ENCODE measurements around the gene DEPDC1B. TPM values are rescaled to one million over a fixed set of nuclear protein-coding genes. Genes with fewer than 3 reads are reported as not detected.

DEPDC1B gene
- total and polyA plus RNA-seq, 2 of the 8 experiments (the other 6 are each of a cell fraction or from before 2014, with no cell fraction given) = 30.8 to 67.4 TPM

DNA sequence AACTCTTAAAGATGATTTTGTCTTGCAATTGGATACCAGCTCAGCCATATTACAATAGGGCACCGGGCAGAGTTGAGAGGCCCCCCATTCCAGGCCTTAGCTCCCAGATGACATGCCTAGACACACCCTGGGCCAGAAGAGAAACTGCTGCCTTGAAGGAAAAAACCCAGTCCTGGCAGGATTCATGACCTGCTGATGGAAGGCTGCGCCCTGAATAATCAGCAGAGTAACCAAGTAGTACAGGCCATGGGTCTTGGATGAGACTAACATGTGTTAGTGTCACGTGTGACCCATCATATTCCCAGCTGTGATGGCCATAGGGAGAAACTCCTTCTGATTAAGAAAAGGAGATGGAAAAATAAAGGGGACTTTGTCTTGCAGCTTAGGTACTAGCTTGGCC, 39.0 kb upstream of the DEPDC1B start:
- no peaks in the 10 kb centered on the region for H3K36me3 ChIP-seq (ENCODE audit: control insufficient read depth in 2 of 4, insufficient read depth in 4 of 4, low read length in 3 of 4)
- H3K4me3 ChIP-seq (ENCODE audit: extremely low read depth in 1 of 4, insufficient read depth in 2 of 4, low read depth in 3 of 4, low read length in 4 of 4) = no peak overlapping the region
- H3K23ac ChIP-seq (ENCODE audit: insufficient read length) = no peak overlapping the region
- H2BK120ac ChIP-seq (replicated peaks; ENCODE audit: low read depth, low read length) = no peak overlapping the region
- 69% methylated on average over 3 of the region's 3 CpGs; no CpG with 5 or more reads in 1 of the 2 experiments for WGBS, 2 experiments (ENCODE audit: extremely low coverage in 1 of 2, insufficient coverage in 1 of 2, insufficient read length in 1 of 2, insufficient replicate concordance in 2 of 2, low coverage in 1 of 2, low lambda C conversion rate in 2 of 2, missing lambda C conversion rate in 1 of 2)
- H3K27me3 ChIP-seq (replicated peaks in 1 of 4; ENCODE audit: control insufficient read depth in 3 of 4, extremely low read depth in 1 of 4, insufficient read depth in 3 of 4, low read length in 3 of 4) = peaks cover 0 to 3% (median 2%) of the 10 kb centered on the region in 4 experiments; a peak in 1 of 7 replicates
- POLR2A ChIA-PET (ENCODE audit: partially characterized antibody) = interaction anchor here (1.7 kb wide), 1 partner anchor 10 kb away, joined by 5 read pairs; no protein-coding TSS in a partner anchor
- no peaks in the 10 kb centered on the region for H3K79me1 ChIP-seq (ENCODE audit: low read depth, low read length)
- no peak overlapping the region for H2AK5ac ChIP-seq (ENCODE audit: low read depth, low read length)
- H3K27ac ChIP-seq (ENCODE audit: low read depth, low read length) = no peak overlapping the region
- H4K5ac ChIP-seq (ENCODE audit: insufficient read length, low read depth, low read length) = no peak overlapping the region
- H2BK5ac ChIP-seq (ENCODE audit: low read depth, low read length) = no peak overlapping the region
- CTCF ChIA-PET (ENCODE audit: partially characterized antibody) = no interaction called here
- H3K4ac ChIP-seq (replicated peaks; ENCODE audit: insufficient read length, low read depth, low read length) = no peak overlapping the region
- H3K9ac ChIP-seq (replicated peaks in 1 of 4; ENCODE audit: extremely low read depth in 1 of 4, low read depth in 3 of 4, low read length in 3 of 4) = no peak overlapping the region
- H4K20me1 ChIP-seq (replicated peaks in 1 of 2; ENCODE audit: control insufficient read depth in 1 of 2, insufficient read depth in 2 of 2, low read length in 2 of 2) = no peaks in the 10 kb centered on the region
- H2BK15ac ChIP-seq (ENCODE audit: low read length) = no peak overlapping the region
- H3K4me2 ChIP-seq (ENCODE audit: insufficient read depth in 1 of 2, low read depth in 2 of 2, low read length in 2 of 2) = no peak overlapping the region
- H3K4me1 ChIP-seq (replicated peaks in 1 of 4; ENCODE audit: control insufficient read depth in 3 of 4, insufficient read depth in 4 of 4, low read length in 3 of 4) = no peaks in the 10 kb centered on the region
- DNase-seq (ENCODE audit: low read depth in 1 of 2, low spot score in 2 of 2) (no peak), FAIRE-seq (no peak)
- H2AFZ ChIP-seq (ENCODE audit: low read length) = no peak overlapping the region
- H3K18ac ChIP-seq (ENCODE audit: extremely low read depth, low read length) = no peak overlapping the region
- H4K8ac ChIP-seq (ENCODE audit: extremely low read depth, insufficient read depth, low read length) = no peak overlapping the region
- no peak overlapping the region for H3K56ac ChIP-seq (replicated peaks; ENCODE audit: insufficient read length, low read depth, low read length)
- no peak overlapping the region for H2BK12ac ChIP-seq (ENCODE audit: low read depth, low read length)
- H3K79me2 ChIP-seq (ENCODE audit: control insufficient read depth in 1 of 2, insufficient read depth in 2 of 2, low read length in 2 of 2) = no peaks in the 10 kb centered on the region
- H3K9me3 ChIP-seq (ENCODE audit: insufficient read depth in 2 of 2, low read depth in 1 of 2, low read length in 1 of 2) = no peaks in the 10 kb centered on the region
- no peak overlapping the region for H3K14ac ChIP-seq (ENCODE audit: insufficient read length)
- no peaks in the 10 kb centered on the region for H3K23me2 ChIP-seq (ENCODE audit: low read depth, low read length)
- no peak overlapping the region for H2BK20ac ChIP-seq (ENCODE audit: low read length)
- no peak overlapping the region for H4K91ac ChIP-seq (replicated peaks; ENCODE audit: insufficient read length, low read length)
- TF ChIP-seq PHF8 (conservative IDR thresholded peaks at IDR 0.05; ENCODE audit: low read depth, low read length) (no peak), SIX5 (IDR thresholded peaks at IDR 0.05; ENCODE audit: low read depth, low read length) (no peak), CTBP2 (IDR thresholded peaks at IDR 0.05; ENCODE audit: borderline replicate concordance, insufficient read depth, insufficient read length, low read length) (no peak), POLR2AphosphoS5 (IDR thresholded peaks at IDR 0.05; ENCODE audit: low read depth, low read length) (no peak), USF2 (IDR thresholded peaks at IDR 0.05; ENCODE audit: low read length) (no peak), FOSL1 (IDR thresholded peaks at IDR 0.05; ENCODE audit: insufficient read depth, low read depth, low read length) (no peak), TAF1 (IDR thresholded peaks at IDR 0.05; ENCODE audit: low read depth, low read length) (no peak), MAFK (IDR thresholded peaks at IDR 0.05; ENCODE audit: low read depth, low read length) (no peak), ASH2L (IDR thresholded peaks at IDR 0.05; ENCODE audit: low read length) (no peak), SAP30 (IDR thresholded peaks at IDR 0.05; ENCODE audit: insufficient read depth, insufficient replicate concordance, low read length) (no peak), SP4 (IDR thresholded peaks at IDR 0.05; ENCODE audit: low read length) (no peak), MAX (IDR thresholded peaks at IDR 0.05) (no peak), GTF2F1 (IDR thresholded peaks at IDR 0.05; ENCODE audit: borderline replicate concordance, low read depth, low read length) (no peak)

Data from H1 (cell line).